Adrenal gland (tissue), 5 donors: ENCODE data around the gene CISD1.

Experiments
- CTCF ChIP-seq, 6 experiments: fragments of 450-650 bp in 4 of 6; fragments of 200-600 bp in 2 of 6; sonication (generic) in 1 of 6; IDR thresholded peaks; 1 replicate in 5 of 6; 2 replicates in 1 of 6; pipeline versions ENCODE4 v1.5.1 to v1.8.0; 2016 to 2021; ENCODE audit warnings: antibody characterized with exemption in 6 of 6, mild to moderate bottlenecking in 2 of 6, moderate library complexity in 1 of 6
- POLR2A ChIP-seq, 2 donors: fragments of 450-650 bp; IDR thresholded peaks; one replicate each; pipeline ENCODE4 v1.6.1; 2017; ENCODE audit warnings: antibody characterized with exemption in 2 of 2, mild to moderate bottlenecking in 2 of 2, moderate library complexity in 1 of 2
- donor health status: DM: no; HTN: no; CAD: no.

- TF ChIP-seq POLR2A (IDR thresholded peaks at IDR 0.05) (no peak), CTCF (IDR thresholded peaks at IDR 0.05) (no peak)
Observed at GRCh38 chr10:58260334-58260733, 8.6 kb upstream of the CISD1 start.
